CD4-positive, alpha-beta T cell treated with Interferon alpha-2 for 1 hour (primary cell): ENCODE results near the gene SULT2B1.

Experiments used
- DNase-seq, 2 donors: peaks; one replicate each; pipeline ENCODE4 v3.0.0-alpha.2; 2020 to 2022

SULT2B1 gene

DNA sequence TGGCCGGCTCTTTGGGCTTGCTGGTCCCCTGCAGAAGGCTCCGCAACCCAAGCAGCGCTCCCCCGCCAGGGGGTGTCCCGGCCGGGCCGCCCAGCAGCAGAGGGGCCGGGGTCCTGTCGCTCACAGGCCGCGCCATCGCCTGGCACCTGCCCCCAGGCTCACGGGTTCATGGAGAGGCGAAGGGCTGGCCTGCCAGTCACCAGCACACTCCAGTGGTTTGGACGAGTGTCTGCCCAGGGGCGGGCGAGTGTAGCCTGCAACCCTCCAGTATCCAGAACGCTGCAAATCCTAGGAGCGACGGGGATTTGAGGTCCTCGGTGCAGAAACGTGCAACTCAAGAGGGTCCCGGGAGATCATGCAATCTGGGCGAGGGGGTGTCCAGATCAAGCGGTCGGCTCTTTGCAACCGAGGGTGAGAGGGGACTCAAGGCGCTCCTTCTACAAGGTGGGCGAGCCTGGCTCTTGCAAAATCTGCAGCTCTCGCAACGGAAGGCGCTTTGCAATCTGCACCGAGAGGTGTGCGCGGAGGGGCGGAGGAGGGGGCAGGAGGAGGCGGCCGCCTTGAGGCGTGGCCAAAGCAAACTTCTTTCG is 85.0 kb downstream of the SULT2B1 start, which contains the start of gene DBP:
Gene DBP (minus strand): TSS at position 521 of the 590 bp plus-strand sequence. CDS start 385 bp downstream, at position 136.
- peak in 1 of 2 donors; percentile 33 for DNase-seq

GRCh38 chr19:48637449-48637947 is 85.5 kb downstream of the SULT2B1 start:
- peak; percentile 100 for DNase-seq

DNA sequence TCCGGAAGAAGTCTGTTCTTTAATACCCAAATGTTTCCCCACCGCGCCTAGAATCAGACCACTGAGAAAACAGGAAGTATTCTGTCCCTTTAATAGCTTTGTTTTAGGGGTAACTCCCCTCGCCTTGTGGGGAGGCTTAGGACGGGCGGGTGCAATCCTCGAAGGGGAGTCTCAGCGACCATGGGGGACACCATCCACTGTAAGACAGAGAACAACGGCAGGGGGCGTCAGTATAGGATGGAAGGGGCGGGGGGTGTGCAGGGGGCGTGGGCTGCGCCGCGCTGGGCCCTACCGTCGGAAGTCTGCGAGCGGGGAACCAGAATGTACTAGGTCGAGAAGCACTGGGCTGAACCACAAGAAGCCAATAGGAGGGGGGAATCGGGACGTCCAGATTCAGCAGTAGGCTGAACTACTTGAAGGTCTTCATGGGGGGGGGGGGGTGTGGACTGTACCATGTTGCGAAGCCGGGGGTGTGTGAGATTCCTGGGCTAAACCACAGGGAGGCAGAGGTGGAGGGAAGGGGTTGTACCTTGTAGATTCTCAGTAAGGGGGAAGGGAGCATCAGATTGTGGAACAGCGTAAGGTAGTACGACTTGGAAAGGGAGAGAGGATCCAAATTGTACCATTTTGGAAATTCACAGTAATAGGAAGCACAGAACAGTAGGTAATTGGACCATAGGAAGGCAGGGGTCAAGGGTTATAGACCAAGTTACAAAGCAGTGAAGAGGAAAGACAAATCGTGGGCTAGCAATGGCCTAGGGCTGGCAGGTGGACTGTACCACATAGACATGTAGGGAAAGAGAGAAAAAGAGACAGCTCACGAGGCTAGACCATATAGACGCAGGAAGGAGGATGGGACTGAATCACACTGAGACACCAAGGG is 86.2 kb downstream of the SULT2B1 start:
- peak; percentile 94 for DNase-seq

- no peak for DNase-seq
These were observed 86.9 kb downstream of the SULT2B1 start for GRCh38 chr19:48638831-48639381.

GRCh38 chr19:48639483-48640375 is 87.8 kb downstream of the SULT2B1 start:
- DNase-seq: peak in 1 of 2 donors; percentile 45

GRCh38 chr19:48641850-48642249 is 89.9 kb downstream of the SULT2B1 start:
- DNase-seq: no peak

DNA sequence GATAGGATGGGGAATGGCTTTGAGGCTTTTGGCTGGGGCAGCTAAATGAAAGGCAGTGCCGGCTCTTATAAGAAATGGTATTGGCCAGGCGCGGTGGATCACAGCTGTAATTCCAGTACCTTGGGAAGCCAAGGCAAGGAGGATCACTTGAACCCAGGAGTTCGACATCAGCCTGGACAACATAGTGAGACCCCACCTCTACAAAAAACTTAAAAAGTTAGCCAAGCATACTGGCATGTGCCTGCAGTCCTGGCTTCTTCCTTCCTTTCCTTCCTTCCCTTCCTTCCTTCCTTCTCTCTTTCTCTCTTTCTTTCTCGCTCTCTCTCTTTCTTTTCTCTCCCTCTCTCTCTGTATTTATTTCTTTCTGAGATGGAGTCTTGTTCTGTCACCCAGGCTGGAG is 90.9 kb downstream of the SULT2B1 start:
- DNase-seq: no peak

DNA sequence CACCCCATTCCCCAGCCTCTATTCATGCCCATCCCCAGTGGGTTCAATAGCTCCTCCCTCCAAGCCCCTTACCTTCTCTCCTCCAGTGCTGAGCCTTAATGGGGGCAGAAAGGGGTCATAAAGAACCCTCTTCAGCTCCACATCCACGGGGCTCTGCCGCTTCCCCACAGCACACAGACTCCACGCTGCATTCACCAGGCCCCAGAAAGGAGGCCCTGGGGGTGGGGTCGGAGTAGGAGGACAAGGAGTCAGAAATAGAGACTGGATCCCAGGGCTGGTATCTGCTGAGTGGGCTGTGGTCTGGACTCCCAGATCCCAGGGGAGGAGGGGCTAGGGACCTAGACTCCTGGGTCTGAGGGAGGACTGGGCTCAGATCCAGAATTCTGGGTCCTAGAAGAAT is 92.4 kb downstream of the SULT2B1 start:
- no peak for DNase-seq

GRCh38 chr19:48644839-48645619 is 93.1 kb downstream of the SULT2B1 start:
- DNase-seq: peak; percentile 79 to 83

- no peak for DNase-seq
These were observed 93.6 kb downstream of the SULT2B1 start for GRCh38 chr19:48645620-48646000.

DNA sequence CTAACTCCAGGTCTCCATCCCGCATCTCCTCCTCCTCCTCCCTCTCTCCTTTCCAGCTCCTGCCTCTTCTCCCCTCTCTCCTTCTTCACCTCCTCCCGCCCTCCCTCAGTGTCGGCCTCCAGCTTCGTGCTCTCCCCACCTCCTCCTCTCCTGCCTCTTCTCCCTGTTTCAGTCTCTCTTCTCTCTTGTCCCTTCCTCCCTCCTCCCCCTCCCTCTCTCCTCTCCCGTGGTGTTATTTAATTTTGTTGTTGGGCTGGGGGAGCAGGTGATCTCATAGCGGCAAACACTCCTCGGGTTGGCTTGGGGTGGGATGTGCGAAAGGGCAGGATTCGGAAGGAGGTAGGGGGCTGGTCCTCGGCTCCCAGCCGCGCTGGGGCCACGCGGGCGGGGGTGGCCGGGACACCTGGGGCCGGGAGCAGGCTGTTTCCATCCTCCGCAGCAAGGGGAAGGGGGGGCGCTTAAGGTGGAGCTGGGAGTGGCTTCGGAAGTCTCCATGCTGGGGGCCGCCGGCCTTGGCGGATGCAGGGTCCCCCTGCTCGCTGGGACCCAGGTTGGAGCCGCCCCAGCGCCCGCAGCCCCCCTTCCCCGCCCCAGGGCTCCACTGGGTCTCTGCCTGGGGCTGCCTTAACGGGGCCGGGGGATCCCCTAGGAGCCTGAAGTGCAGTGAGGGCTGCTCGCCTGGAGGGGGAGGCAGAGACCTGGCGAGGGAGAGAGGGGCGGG is 94.2 kb downstream of the SULT2B1 start, which contains the start of gene CA11:
Gene CA11 (minus strand): TSS at position 187 of the 721 bp plus-strand sequence. CDS start 555 bp downstream, outside the sequence.
- peak; percentile 91 to 95 for DNase-seq

GRCh38 chr19:48646722-48647216 is 94.8 kb downstream of the SULT2B1 start:
- DNase-seq: no peak

DNA sequence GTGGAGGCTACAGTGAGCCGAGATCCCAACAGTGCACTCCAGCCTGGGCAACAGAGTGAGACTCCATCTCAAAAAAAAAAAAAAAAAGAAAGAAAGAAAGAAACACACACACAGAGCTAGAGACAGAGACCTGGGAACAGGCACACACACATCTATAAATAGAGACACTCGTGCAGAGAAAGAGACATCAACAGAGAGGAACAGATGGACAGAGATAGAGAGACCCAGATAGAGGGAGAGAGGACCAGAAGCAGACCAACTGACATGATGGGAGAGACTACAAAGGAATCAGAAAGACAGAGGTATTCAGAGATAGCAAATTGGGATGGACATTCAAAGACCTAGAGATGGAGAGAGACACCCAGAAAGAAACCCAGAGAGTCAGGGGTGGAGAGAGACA is 96.2 kb downstream of the SULT2B1 start:
- DNase-seq: no peak
